DOHH2 (cell line): ENCODE results near the gene HSPA6.
"Not testable (repeated sequence)": the region's sequence is repeated elsewhere in the genome, so short reads cannot be mapped to it uniquely, and the experiment has no call there.

Experiments used
- EZH2phosphoT487 ChIP-seq: fragments of 200-600 bp; sonication (generic); IDR thresholded peaks from 2 replicates; pipeline ENCODE4 v1.6.1; 2017; ENCODE audit warnings: borderline replicate concordance, mild to moderate bottlenecking, antibody characterized with exemption, low read length, moderate library complexity, mixed read lengths
- TF ChIP-seq, protein P1 (sequence below): fragments of 200-600 bp; sonication (generic); IDR thresholded peaks from one replicate; pipeline ENCODE4 v1.5.1; 2014; ENCODE audit warnings: antibody characterized with exemption, mild to moderate bottlenecking, low read depth, low read length; ENCODE audit not compliant: poor library complexity, severe bottlenecking

DNA sequence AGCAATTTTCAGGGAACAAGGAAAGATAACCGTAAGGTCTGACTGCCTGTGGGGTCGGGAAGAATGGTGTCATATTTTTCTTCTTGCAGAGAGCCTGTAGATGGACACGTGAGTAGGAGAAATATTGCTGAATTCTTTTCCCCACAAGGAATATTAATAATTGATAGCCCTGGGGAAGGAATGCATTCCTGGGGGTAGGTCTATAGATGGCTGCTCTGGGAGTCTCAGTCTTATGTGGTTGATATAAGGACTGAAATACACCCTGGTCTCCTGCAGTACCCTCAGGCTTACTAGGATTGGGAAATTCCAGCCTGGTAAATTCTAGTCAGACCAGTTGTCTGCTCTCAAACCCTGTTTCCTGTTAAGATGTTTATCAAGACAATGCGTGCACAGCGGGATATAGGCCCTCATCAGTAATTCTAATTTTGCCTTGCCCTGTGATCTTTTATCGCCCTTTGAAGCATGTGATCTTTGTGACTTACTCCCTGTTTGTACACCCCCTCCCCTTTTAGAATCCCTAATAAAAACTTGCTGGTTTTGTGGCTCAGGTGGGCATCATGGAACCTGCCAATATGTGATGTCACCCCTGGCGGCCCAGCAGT lies 12.8 kb downstream of the HSPA6 start:
- TF ChIP-seq, protein P1, sequence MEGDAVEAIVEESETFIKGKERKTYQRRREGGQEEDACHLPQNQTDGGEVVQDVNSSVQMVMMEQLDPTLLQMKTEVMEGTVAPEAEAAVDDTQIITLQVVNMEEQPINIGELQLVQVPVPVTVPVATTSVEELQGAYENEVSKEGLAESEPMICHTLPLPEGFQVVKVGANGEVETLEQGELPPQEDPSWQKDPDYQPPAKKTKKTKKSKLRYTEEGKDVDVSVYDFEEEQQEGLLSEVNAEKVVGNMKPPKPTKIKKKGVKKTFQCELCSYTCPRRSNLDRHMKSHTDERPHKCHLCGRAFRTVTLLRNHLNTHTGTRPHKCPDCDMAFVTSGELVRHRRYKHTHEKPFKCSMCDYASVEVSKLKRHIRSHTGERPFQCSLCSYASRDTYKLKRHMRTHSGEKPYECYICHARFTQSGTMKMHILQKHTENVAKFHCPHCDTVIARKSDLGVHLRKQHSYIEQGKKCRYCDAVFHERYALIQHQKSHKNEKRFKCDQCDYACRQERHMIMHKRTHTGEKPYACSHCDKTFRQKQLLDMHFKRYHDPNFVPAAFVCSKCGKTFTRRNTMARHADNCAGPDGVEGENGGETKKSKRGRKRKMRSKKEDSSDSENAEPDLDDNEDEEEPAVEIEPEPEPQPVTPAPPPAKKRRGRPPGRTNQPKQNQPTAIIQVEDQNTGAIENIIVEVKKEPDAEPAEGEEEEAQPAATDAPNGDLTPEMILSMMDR: not testable (repeated sequence)
- TF ChIP-seq EZH2phosphoT487: not testable (repeated sequence)
